Gastrocnemius medialis (tissue), 4 donors: ENCODE measurements around the gene UMAD1. TPM values are rescaled to one million over a fixed set of nuclear protein-coding genes. Genes with fewer than 3 reads are reported as not detected.

Source experiments
- ATAC-seq, 2 donors: fragments of 150-250 bp; one replicate each; pipeline ENCODE4 v1.9.1; 2016
- DNase-seq, 2 donors: peaks; one replicate each; pipeline ENCODE4 v3.0.0-alpha.2; 2019
- H3K27ac ChIP-seq, 4 donors: fragments of 200-600 bp; sonication (generic); 1 replicate in 1 of 4; 2 replicates in 3 of 4; pipeline ENCODE4 v1.5.1; 2016 to 2018; ENCODE audit warnings: mild to moderate bottlenecking in 2 of 4, moderate library complexity in 1 of 4
- H3K27me3 ChIP-seq, 3 donors: fragments of 200-600 bp; sonication (generic) in 2 of 3; 1 replicate in 1 of 3; 2 replicates in 2 of 3; pipeline versions ENCODE4 v1.5.1 to v1.6.0; 2016 to 2019; ENCODE audit warnings: mild to moderate bottlenecking in 1 of 3, moderate library complexity in 1 of 3
- H3K36me3 ChIP-seq, 2 donors: fragments of 200-600 bp; sonication (generic) in 1 of 2; one replicate each; pipeline ENCODE4 v1.5.1; 2017 to 2018
- H3K4me1 ChIP-seq, 2 donors: fragments of 200-600 bp; sonication (generic) in 1 of 2; one replicate each; pipeline ENCODE4 v1.5.1; 2016 to 2017; ENCODE audit warnings: mild to moderate bottlenecking in 2 of 2
- H3K4me3 ChIP-seq, 4 donors: fragments of 200-600 bp; sonication (generic) in 3 of 4; 1 replicate in 1 of 4; 2 replicates in 3 of 4; pipeline ENCODE4 v1.5.1; 2016 to 2019; ENCODE audit warnings: mild to moderate bottlenecking in 2 of 4
- H3K9me3 ChIP-seq, 3 donors: fragments of 200-600 bp; sonication (generic) in 2 of 3; 1 replicate in 1 of 3; 2 replicates in 2 of 3; pipeline ENCODE4 v1.5.1; 2016 to 2019
- CTCF ChIP-seq, 5 experiments: fragments of 450-650 bp in 3 of 5; fragments of 200-600 bp in 2 of 5; sonication (generic) in 2 of 5; IDR thresholded peaks in 4 of 5; conservative IDR thresholded peaks in 1 of 5; 1 replicate in 4 of 5; 2 replicates in 1 of 5; pipeline ENCODE4 v1.5.1; 2016 to 2019; ENCODE audit warnings: antibody characterized with exemption in 5 of 5, mild to moderate bottlenecking in 3 of 5, moderate library complexity in 3 of 5
- POLR2A ChIP-seq, 2 donors: fragments of 450-650 bp; IDR thresholded peaks; one replicate each; pipeline ENCODE4 v1.6.1; 2017; ENCODE audit warnings: antibody characterized with exemption in 2 of 2, mild to moderate bottlenecking in 2 of 2, moderate library complexity in 2 of 2
- in situ Hi-C, 4 donors: fragments of 200-750 bp; cut with MboI; loops; one replicate each; pipeline versions ENCODE4 v1.15.0 to v1.8.0; 2017; ENCODE audit warnings: low sequenced_read_pairs in 4 of 4
- intact Hi-C: fragments of 100-400 bp; cut with DNase I; formaldehyde crosslinking; loops from one replicate; pipeline ENCODE4 v1.15.1; 2023; ENCODE audit warnings: low total_unique reads
- total RNA-seq, 4 donors: library from RNA; depleted of rRNA; stranded (reverse); fragments of >200 nt; gene quantifications; one replicate each; pipeline versions ENCODE4 v1.1.0 to v1.2.3, GENCODE V29; 2016

The UMAD1 gene
- total RNA-seq, 4 donors from 2014 or later = 10.2 to 16.0 (median 11.1) TPM

- Histone ChIP-seq H3K4me1 (peaks cover 0 to 4% of the 10 kb centered on the region in 2 donors), H3K36me3 (no peaks in the 10 kb centered on the region), H3K4me3 (no peak overlapping the region), H3K27ac (no peak overlapping the region), H3K27me3 (no peaks in the 10 kb centered on the region), H3K9me3 (no peaks in the 10 kb centered on the region)
- DNase-seq (no peak), ATAC-seq (no peak)
- no peak for TF ChIP-seq POLR2A (IDR thresholded peaks at IDR 0.05)
- intact Hi-C loops = no loop called here
- in situ Hi-C loops = no loop called here
Measured at GRCh38 chr7:7881581-7881980, 241.0 kb downstream of the UMAD1 start.

- TF ChIP-seq CTCF (IDR thresholded peaks at IDR 0.05 in 4 of 5, conservative IDR thresholded peaks at IDR 0.05 in 1 of 5) = no peak
- TF ChIP-seq POLR2A (IDR thresholded peaks at IDR 0.05) = no peak
- in situ Hi-C loops (no loop called here), intact Hi-C loops (no loop called here)
- Histone ChIP-seq H3K27me3 (no peaks in the 10 kb centered on the region), H3K27ac (no peak overlapping the region), H3K4me3 (no peak overlapping the region), H3K36me3 (no peaks in the 10 kb centered on the region), H3K4me1 (peaks cover 0 to 4% of the 10 kb centered on the region in 2 donors), H3K9me3 (no peaks in the 10 kb centered on the region)
- ATAC-seq = no peak
- no peak for DNase-seq
Measured at GRCh38 chr7:7882888-7883287, 242.3 kb downstream of the UMAD1 start.

GRCh38 chr7:7883394-7883793 lies 242.8 kb downstream of the UMAD1 start:
- intact Hi-C loops = no loop called here
- no peaks in the 10 kb centered on the region for H3K36me3 ChIP-seq
- ATAC-seq (no peak), DNase-seq (no peak)
- no peaks in the 10 kb centered on the region for H3K27me3 ChIP-seq
- in situ Hi-C loops = no loop called here
- H3K4me3 ChIP-seq = no peak overlapping the region
- H3K4me1 ChIP-seq = peaks cover 0 to 4% of the 10 kb centered on the region in 2 donors
- TF ChIP-seq CTCF (IDR thresholded peaks at IDR 0.05 in 4 of 5, conservative IDR thresholded peaks at IDR 0.05 in 1 of 5) = no peak
- no peak overlapping the region for H3K27ac ChIP-seq
- H3K9me3 ChIP-seq = no peaks in the 10 kb centered on the region

GRCh38 chr7:7884855-7885254 lies 244.3 kb downstream of the UMAD1 start:
- TF ChIP-seq CTCF (IDR thresholded peaks at IDR 0.05 in 4 of 5, conservative IDR thresholded peaks at IDR 0.05 in 1 of 5) = no peak
- TF ChIP-seq POLR2A (IDR thresholded peaks at IDR 0.05) = no peak
- H3K36me3 ChIP-seq = no peaks in the 10 kb centered on the region
- H3K27ac ChIP-seq = no peak overlapping the region
- no peaks in the 10 kb centered on the region for H3K9me3 ChIP-seq
- peaks cover 0 to 4% of the 10 kb centered on the region in 2 donors for H3K4me1 ChIP-seq
- no peak overlapping the region for H3K4me3 ChIP-seq
- no peaks in the 10 kb centered on the region for H3K27me3 ChIP-seq
- intact Hi-C loops = no loop called here
- ATAC-seq = no peak
- in situ Hi-C loops = no loop called here
- DNase-seq = no peak

GRCh38 chr7:7889791-7890568 lies 249.4 kb downstream of the UMAD1 start:
- Histone ChIP-seq H3K4me3 (no peak overlapping the region), H3K27ac (no peak overlapping the region), H3K9me3 (no peaks in the 10 kb centered on the region), H3K4me1 (no peaks in the 10 kb centered on the region), H3K36me3 (no peaks in the 10 kb centered on the region), H3K27me3 (no peaks in the 10 kb centered on the region)
- no peak for ATAC-seq
- no peak for TF ChIP-seq CTCF (IDR thresholded peaks at IDR 0.05 in 4 of 5, conservative IDR thresholded peaks at IDR 0.05 in 1 of 5)
- TF ChIP-seq POLR2A (IDR thresholded peaks at IDR 0.05) = no peak
- intact Hi-C loops (no loop called here), in situ Hi-C loops (no loop called here)
- DNase-seq = no peak
